H1 (cell line): Measurements from ENCODE around the gene DMBX1. TPM values are rescaled to one million over a fixed set of nuclear protein-coding genes. Genes with fewer than 3 reads are reported as not detected.

Source experiments
- CTCF ChIA-PET: fragments of 300-600 bp; sonication (Branson Sonifier 250); formaldehyde crosslinking; loops from one replicate; lab custom pipeline; 2021; ENCODE audit not compliant: partially characterized antibody; lab: Charles Lee
- POLR2A ChIA-PET: fragments of 300-600 bp; sonication (Branson Sonifier 250); formaldehyde crosslinking; loops from one replicate; lab custom pipeline; 2021; ENCODE audit warnings: inconsistent platforms; ENCODE audit not compliant: partially characterized antibody; lab: Charles Lee
- DNase-seq, 2 experiments: peaks; one replicate each; pipeline versions ENCODE4 v3.0.0 to v3.0.0-alpha.2; 2010 to 2022; ENCODE audit warnings: low spot score in 2 of 2, low read depth in 1 of 2, mixed read lengths in 1 of 2
- FAIRE-seq: peaks from 2 replicates; lab custom pipeline; 2011; peaks lifted over from hg19 to GRCh38; lab: Jason Lieb, UNC
- H2AFZ ChIP-seq: 2 replicates; pipeline ENCODE4 v1.8.1; 2012; ENCODE audit warnings: low read length, inconsistent platforms
- H2AK5ac ChIP-seq: 2 replicates; pipeline ENCODE4 v1.6.1; 2013; ENCODE audit warnings: low read depth, low read length
- H2BK120ac ChIP-seq: replicated peaks from 2 replicates; pipeline ENCODE3; 2013; ENCODE audit warnings: low read depth, low read length, inconsistent platforms
- H2BK12ac ChIP-seq: 2 replicates; pipeline ENCODE4 v1.6.1; 2013; ENCODE audit warnings: low read depth, low read length
- H2BK15ac ChIP-seq: 2 replicates; pipeline ENCODE4 v1.6.1; 2013; ENCODE audit warnings: low read length
- H2BK20ac ChIP-seq: 2 replicates; pipeline ENCODE4 v1.6.1; 2013; ENCODE audit warnings: low read length
- H2BK5ac ChIP-seq: 2 replicates; pipeline ENCODE4 v1.6.1; 2013; ENCODE audit warnings: low read depth, low read length
- H3K14ac ChIP-seq: 2 replicates; pipeline ENCODE4 v1.6.1; 2013; ENCODE audit warnings: inconsistent platforms; ENCODE audit not compliant: insufficient read length
- H3K18ac ChIP-seq: 2 replicates; pipeline ENCODE4 v1.6.1; 2013; ENCODE audit warnings: low read length; ENCODE audit errors: extremely low read depth
- H3K23ac ChIP-seq: 2 replicates; pipeline ENCODE4 v1.6.1; 2013; ENCODE audit warnings: inconsistent platforms; ENCODE audit not compliant: insufficient read length
- H3K23me2 ChIP-seq: 2 replicates; pipeline ENCODE4 v1.6.1; 2013; ENCODE audit warnings: low read depth, low read length
- H3K27ac ChIP-seq: 2 replicates; pipeline ENCODE4 v1.6.1; 2011; ENCODE audit warnings: low read depth, low read length, inconsistent platforms
- H3K27me3 ChIP-seq, 4 experiments: replicated peaks in 1 of 4; 1 replicate in 1 of 4; 2 replicates in 3 of 4; pipeline versions ENCODE4 v1.6.1 to v1.8.1; 2011 to 2013; ENCODE audit warnings: low read length in 3 of 4, mild to moderate bottlenecking in 3 of 4, inconsistent platforms in 2 of 4, mixed read lengths in 2 of 4, moderate library complexity in 1 of 4; ENCODE audit not compliant: control insufficient read depth in 3 of 4, insufficient read depth in 3 of 4; ENCODE audit errors: extremely low read depth in 1 of 4
- H3K36me3 ChIP-seq, 4 experiments: 2 replicates each; pipeline versions ENCODE4 v1.6.1 to v1.8.1; 2011 to 2013; ENCODE audit warnings: mild to moderate bottlenecking in 4 of 4, low read length in 3 of 4, moderate library complexity in 2 of 4, control low read depth in 1 of 4, inconsistent platforms in 1 of 4; ENCODE audit not compliant: insufficient read depth in 4 of 4, control insufficient read depth in 2 of 4
- H3K4ac ChIP-seq: replicated peaks from 2 replicates; pipeline ENCODE3; 2013; ENCODE audit warnings: low read length, low read depth, mixed read lengths, inconsistent platforms; ENCODE audit not compliant: insufficient read length
- H3K4me1 ChIP-seq, 4 experiments: replicated peaks in 1 of 4; 1 replicate in 1 of 4; 2 replicates in 3 of 4; pipeline versions ENCODE4 v1.6.1 to v1.8.1; 2011 to 2013; ENCODE audit warnings: low read length in 3 of 4, inconsistent platforms in 2 of 4, mixed read lengths in 1 of 4; ENCODE audit not compliant: insufficient read depth in 4 of 4, control insufficient read depth in 3 of 4
- H3K4me2 ChIP-seq, 2 experiments: 2 replicates each; pipeline versions ENCODE4 v1.6.1 to v1.8.1; 2011 to 2013; ENCODE audit warnings: low read depth in 2 of 2, low read length in 2 of 2, control low read depth in 1 of 2, inconsistent platforms in 1 of 2, mild to moderate bottlenecking in 1 of 2; ENCODE audit not compliant: insufficient read depth in 1 of 2
- H3K4me3 ChIP-seq, 4 experiments: fragments of 200-600, 300-600 bp in 1 of 4; sonication (generic), shearing (Covaris generic), sonication (Bioruptor Twin) in 1 of 4; 2 replicates each; pipeline versions ENCODE4 v1.5.1 to v1.8.1; 2011 to 2016; ENCODE audit warnings: low read length in 4 of 4, low read depth in 3 of 4, control low read depth in 2 of 4, inconsistent platforms in 2 of 4, mild to moderate bottlenecking in 2 of 4, mixed read lengths in 1 of 4, moderate library complexity in 1 of 4; ENCODE audit not compliant: insufficient read depth in 2 of 4; ENCODE audit errors: extremely low read depth in 1 of 4
- H3K56ac ChIP-seq: replicated peaks from 2 replicates; pipeline ENCODE3; 2013; ENCODE audit warnings: low read depth, mild to moderate bottlenecking, mixed read lengths, low read length, inconsistent platforms; ENCODE audit not compliant: insufficient read length
- H3K79me1 ChIP-seq: 2 replicates; pipeline ENCODE4 v1.6.1; 2013; ENCODE audit warnings: low read depth, low read length, control low read depth
- H3K79me2 ChIP-seq, 2 experiments: 2 replicates each; pipeline versions ENCODE4 v1.6.1 to v1.8.1; 2012 to 2013; ENCODE audit warnings: low read length in 2 of 2, mild to moderate bottlenecking in 2 of 2, inconsistent platforms in 1 of 2; ENCODE audit not compliant: insufficient read depth in 2 of 2, control insufficient read depth in 1 of 2
- H3K9ac ChIP-seq, 4 experiments: replicated peaks in 1 of 4; 1 replicate in 1 of 4; 2 replicates in 3 of 4; pipeline versions ENCODE4 v1.6.1 to v1.8.1; 2011 to 2013; ENCODE audit warnings: low read depth in 3 of 4, low read length in 3 of 4, control low read depth in 2 of 4, mild to moderate bottlenecking in 2 of 4, moderate library complexity in 2 of 4, inconsistent platforms in 1 of 4; ENCODE audit errors: extremely low read depth in 1 of 4
- H3K9me3 ChIP-seq, 2 experiments: 2 replicates each; pipeline versions ENCODE4 v1.6.1 to v1.8.1; 2012 to 2013; ENCODE audit warnings: mild to moderate bottlenecking in 2 of 2, moderate library complexity in 2 of 2, control low read depth in 1 of 2, inconsistent platforms in 1 of 2, low read depth in 1 of 2, low read length in 1 of 2, mixed read lengths in 1 of 2; ENCODE audit not compliant: insufficient read depth in 2 of 2
- H4K20me1 ChIP-seq, 2 experiments: replicated peaks in 1 of 2; 2 replicates each; pipeline versions ENCODE3 to v1.8.1; 2011 to 2013; ENCODE audit warnings: inconsistent platforms in 2 of 2, low read length in 2 of 2, mild to moderate bottlenecking in 1 of 2; ENCODE audit not compliant: insufficient read depth in 2 of 2, control insufficient read depth in 1 of 2
- H4K5ac ChIP-seq: 2 replicates; pipeline ENCODE4 v1.6.1; 2013; ENCODE audit warnings: low read length, low read depth, mixed read lengths, inconsistent platforms; ENCODE audit not compliant: insufficient read length
- H4K8ac ChIP-seq: 2 replicates; pipeline ENCODE4 v1.8.0; 2013; ENCODE audit warnings: mild to moderate bottlenecking, moderate library complexity, low read length, inconsistent platforms; ENCODE audit not compliant: insufficient read depth; ENCODE audit errors: extremely low read depth
- H4K91ac ChIP-seq: replicated peaks from 2 replicates; pipeline ENCODE3; 2013; ENCODE audit warnings: low read length, mixed read lengths, inconsistent platforms; ENCODE audit not compliant: insufficient read length
- CBX5 ChIP-seq: fragments of 300-800, 300-1000 bp; sonication (generic); IDR thresholded peaks from 2 replicates; pipeline ENCODE4 v1.7.1; 2016; ENCODE audit warnings: antibody characterized with exemption, low read length, low read depth
- CTCF ChIP-seq, 3 experiments: IDR thresholded peaks; 1 replicate in 2 of 3; 2 replicates in 1 of 3; pipeline versions ENCODE4 v1.5.1 to v1.6.1; 2011; ENCODE audit warnings: low read length in 3 of 3, mild to moderate bottlenecking in 3 of 3, inconsistent platforms in 2 of 3, low read depth in 1 of 3, moderate library complexity in 1 of 3; ENCODE audit not compliant: insufficient read depth in 1 of 3; ENCODE audit errors: control extremely low read depth in 1 of 3
- EGR1 ChIP-seq: IDR thresholded peaks from 2 replicates; pipeline ENCODE4 v1.6.1; 2011; ENCODE audit warnings: low read depth, low read length, borderline replicate concordance
- HDAC6 ChIP-seq: IDR thresholded peaks from one replicate; pipeline ENCODE4 v1.7.1; 2012; ENCODE audit warnings: low read depth, mild to moderate bottlenecking, inconsistent platforms, low read length, moderate library complexity
- KDM4A ChIP-seq: IDR thresholded peaks from one replicate; pipeline ENCODE4 v1.7.1; 2012; ENCODE audit warnings: low read depth, mild to moderate bottlenecking, moderate library complexity, low read length, inconsistent platforms; ENCODE audit not compliant: severe bottlenecking
- MAX ChIP-seq: IDR thresholded peaks from 2 replicates; pipeline ENCODE4 v1.6.1; 2012; ENCODE audit warnings: inconsistent platforms
- PHF8 ChIP-seq: fragments of 200-600 bp; sonication (generic); conservative IDR thresholded peaks from 2 replicates; pipeline ENCODE4 v1.7.1; 2012; ENCODE audit warnings: low read depth, mild to moderate bottlenecking, inconsistent platforms, low read length, moderate library complexity
- SIRT6 ChIP-seq: IDR thresholded peaks from one replicate; pipeline ENCODE4 v1.7.1; 2012; ENCODE audit warnings: low read length, inconsistent platforms
- SUZ12 ChIP-seq: fragments of 200-600 bp; sonication (generic); IDR thresholded peaks from 2 replicates; pipeline ENCODE4 v1.6.1; 2012; ENCODE audit warnings: mild to moderate bottlenecking, inconsistent platforms, low read length, moderate library complexity, mixed read lengths
- WGBS, 2 experiments: shearing (Covaris generic) in 1 of 2; methylation state at CpG; one replicate each; pipeline versions ENCODE4 v1.1.6 to v1.1.7; 2013 to 2015; ENCODE audit warnings: low lambda C conversion rate in 2 of 2, mixed read lengths in 2 of 2, inconsistent platforms in 1 of 2, low coverage in 1 of 2, missing lambda C conversion rate in 1 of 2; ENCODE audit not compliant: insufficient replicate concordance in 2 of 2, insufficient coverage in 1 of 2, insufficient read length in 1 of 2; ENCODE audit errors: extremely low coverage in 1 of 2, missing lambda C conversion rate in 1 of 2; 5-methylcytosine and 5-hydroxymethylcytosine counted together
- polyA plus RNA-seq, 7 experiments: library from polyadenylated mRNA; depleted of rRNA in 3 of 7; stranded (reverse) in 5 of 7; unstranded in 2 of 7; fragments of >200 nt in 5 of 7; fragments of 200-250 nt in 2 of 7; gene quantifications; 1 replicate in 5 of 7; 2 replicates in 1 of 7; 4 replicates in 1 of 7; pipeline versions ENCODE4 v1.2.1 to v1.2.3, GENCODE V29; 2011 to 2013; ENCODE audit warnings: missing spikeins in 2 of 7, mixed read lengths in 2 of 7
- total RNA-seq: library from RNA; stranded (reverse); fragmentation: NEBNext Ultra II Directional; extraction: Animal tissue kit (Norgen Biotek cat#: 25700); gene quantifications from 2 replicates; pipeline ENCODE4 v1.2.1, GENCODE V29; 2021

DMBX1 gene
- total and polyA plus RNA-seq, 2 of the 8 experiments (the other 6 are each of a cell fraction or from before 2014, with no cell fraction given) = 0.23 to 0.30 TPM

GRCh38 chr1:46526691-46527291 lies 37.2 kb downstream of the DMBX1 start:
- H3K27me3 ChIP-seq = peaks cover 18 to 87% (median 66%) of the 10 kb centered on the region in 4 experiments
- no peak for TF ChIP-seq CTCF (IDR thresholded peaks at IDR 0.05; ENCODE audit: control extremely low read depth in 1 of 3, insufficient read depth in 1 of 3, low read depth in 1 of 3, low read length in 3 of 3)
- no peak for TF ChIP-seq HDAC6
- no peak for TF ChIP-seq SUZ12
- TF ChIP-seq CBX5 = no peak
- TF ChIP-seq EGR1 = no peak
- peak; percentile 77 for TF ChIP-seq MAX
- no peak for TF ChIP-seq SIRT6
- no peak for TF ChIP-seq PHF8
- no peak for TF ChIP-seq KDM4A

More at GRCh38 chr1:46526691-46527291, 37.2 kb downstream of the DMBX1 start:
- peak overlapping the region; percentile 48 to 57 for H3K4me2 ChIP-seq
- no peak for FAIRE-seq
- peaks cover 2% of the 10 kb centered on the region in 2 experiments for H4K20me1 ChIP-seq
- no peak overlapping the region for H4K5ac ChIP-seq
- no peaks in the 10 kb centered on the region for H3K79me1 ChIP-seq
- no peak overlapping the region for H2BK12ac ChIP-seq
- WGBS, 2 experiments = 8% methylated on average over 14 of the region's 14 CpGs; no CpG with 5 or more reads in 1 of the 2 experiments
- H3K27ac ChIP-seq = no peak overlapping the region
- no peak overlapping the region for H3K14ac ChIP-seq
- H3K18ac ChIP-seq = peak overlapping the region; percentile 75; the same call in 1 of the 2 replicates
- ChIA-PET CTCF (interaction anchor here (0.5 to 25.0 kb wide), 28 partner anchors 7 to 670 kb away, joined by 3 to 1068 read pairs (median 6); partner anchors contain the start of genes DMBX1, KNCN, MKNK1 and MOB3C), POLR2A (interaction anchor here (0.7 to 2.6 kb wide), 9 partner anchors 33 to 148 kb away, joined by 3 to 20 read pairs (median 3); no protein-coding TSS in a partner anchor)
- H3K4me3 ChIP-seq = peak overlapping the region in 3 of 4 experiments; percentile 9 to 40 (median 23); a peak in 5 of 8 replicates
- DNase-seq = peak in 1 of 2 experiments; percentile 82
- no peak overlapping the region for H2BK5ac ChIP-seq
- H3K23me2 ChIP-seq = 0 out of 2 replicates have a peak, but pooled peaks cover 1% of the 10 kb centered on the region
- no peaks in the 10 kb centered on the region for H3K79me2 ChIP-seq
- no peaks in the 10 kb centered on the region for H3K36me3 ChIP-seq
- H2BK15ac ChIP-seq = no peak overlapping the region
- 0 out of 2 replicates have a peak overlapping the region, but pooled peaks have one; percentile 34 for H2BK20ac ChIP-seq
- no peak overlapping the region for H4K91ac ChIP-seq
- H3K56ac ChIP-seq = no peak overlapping the region
- H3K23ac ChIP-seq = no peak overlapping the region
- H3K4me1 ChIP-seq = peaks cover 9 to 37% (median 21%) of the 10 kb centered on the region in 4 experiments
- H3K4ac ChIP-seq = no peak overlapping the region
- H4K8ac ChIP-seq = no peak overlapping the region
- H3K9me3 ChIP-seq = no peaks in the 10 kb centered on the region
- no peak overlapping the region for H2AFZ ChIP-seq
- no peak overlapping the region for H3K9ac ChIP-seq
- H2AK5ac ChIP-seq = no peak overlapping the region
- H2BK120ac ChIP-seq = no peak overlapping the region
